ENCODE results near the gene RAB5B. TPM values are rescaled to one million over a fixed set of nuclear protein-coding genes. Genes with fewer than 3 reads are reported as not detected.

Gene RAB5B, protein sequence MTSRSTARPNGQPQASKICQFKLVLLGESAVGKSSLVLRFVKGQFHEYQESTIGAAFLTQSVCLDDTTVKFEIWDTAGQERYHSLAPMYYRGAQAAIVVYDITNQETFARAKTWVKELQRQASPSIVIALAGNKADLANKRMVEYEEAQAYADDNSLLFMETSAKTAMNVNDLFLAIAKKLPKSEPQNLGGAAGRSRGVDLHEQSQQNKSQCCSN
- total RNA-seq = 51.4 TPM

DNA sequence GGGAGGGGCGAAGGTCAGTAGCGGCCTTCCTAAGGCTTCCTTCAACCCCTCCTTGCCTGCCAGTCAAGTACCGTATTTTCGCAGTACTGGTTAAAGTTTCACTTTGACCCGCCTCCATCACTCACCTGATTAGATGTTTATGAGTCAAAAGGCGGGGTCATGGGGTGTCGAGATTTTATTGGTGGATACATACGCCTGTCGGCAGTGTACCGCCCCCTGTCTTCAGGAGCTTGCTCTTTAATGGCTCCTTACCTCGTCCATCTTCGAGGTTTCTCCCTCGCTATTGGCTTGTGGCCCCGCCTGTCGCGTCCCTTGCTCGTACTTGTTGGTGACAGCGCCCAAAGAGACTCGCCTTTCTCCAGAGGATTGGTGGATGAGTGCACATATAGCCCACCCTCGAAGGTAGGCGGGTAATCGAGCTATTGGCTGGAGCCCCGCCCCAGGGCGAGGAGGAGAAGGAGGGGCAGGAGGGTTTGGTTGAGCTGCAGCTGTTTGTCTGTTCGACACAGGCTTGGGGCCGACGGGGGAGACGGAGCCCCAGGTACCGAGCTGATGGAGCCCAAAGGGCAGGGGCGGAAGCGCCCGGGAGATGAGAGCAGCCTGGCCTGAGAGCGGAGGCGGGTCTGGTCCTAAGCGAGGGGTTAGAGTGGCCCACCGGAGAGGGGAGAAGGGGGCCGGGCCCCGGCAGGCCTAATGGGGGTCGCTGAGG lies at the start of gene RAB5B:
Gene RAB5B, plus strand, starts transcription at position 480 of the 709 bp plus-strand sequence. CDS start 12,883 bp downstream, outside the sequence.
- DNase-seq = peak; percentile 100

DNA sequence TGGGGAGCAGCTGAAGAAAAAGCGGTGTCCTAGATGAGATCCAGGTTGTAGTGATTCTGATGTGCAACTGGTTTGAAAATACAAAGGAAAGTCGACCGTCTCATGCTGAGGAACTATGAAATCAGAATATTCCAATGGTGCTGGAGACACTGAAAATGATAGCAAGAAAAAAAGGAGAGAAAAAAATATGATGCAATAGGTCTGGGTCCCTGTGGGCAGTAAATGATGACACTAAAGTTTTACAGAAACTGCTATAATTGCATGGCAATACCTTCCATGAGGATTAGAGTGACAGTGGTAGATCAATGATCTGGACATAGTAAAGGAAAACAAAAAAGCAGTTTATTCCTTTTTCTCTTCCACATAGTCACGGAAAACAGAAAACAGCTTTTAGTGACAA lies 48.5 kb upstream of the RAB5B start:
- no peak for DNase-seq

DNA sequence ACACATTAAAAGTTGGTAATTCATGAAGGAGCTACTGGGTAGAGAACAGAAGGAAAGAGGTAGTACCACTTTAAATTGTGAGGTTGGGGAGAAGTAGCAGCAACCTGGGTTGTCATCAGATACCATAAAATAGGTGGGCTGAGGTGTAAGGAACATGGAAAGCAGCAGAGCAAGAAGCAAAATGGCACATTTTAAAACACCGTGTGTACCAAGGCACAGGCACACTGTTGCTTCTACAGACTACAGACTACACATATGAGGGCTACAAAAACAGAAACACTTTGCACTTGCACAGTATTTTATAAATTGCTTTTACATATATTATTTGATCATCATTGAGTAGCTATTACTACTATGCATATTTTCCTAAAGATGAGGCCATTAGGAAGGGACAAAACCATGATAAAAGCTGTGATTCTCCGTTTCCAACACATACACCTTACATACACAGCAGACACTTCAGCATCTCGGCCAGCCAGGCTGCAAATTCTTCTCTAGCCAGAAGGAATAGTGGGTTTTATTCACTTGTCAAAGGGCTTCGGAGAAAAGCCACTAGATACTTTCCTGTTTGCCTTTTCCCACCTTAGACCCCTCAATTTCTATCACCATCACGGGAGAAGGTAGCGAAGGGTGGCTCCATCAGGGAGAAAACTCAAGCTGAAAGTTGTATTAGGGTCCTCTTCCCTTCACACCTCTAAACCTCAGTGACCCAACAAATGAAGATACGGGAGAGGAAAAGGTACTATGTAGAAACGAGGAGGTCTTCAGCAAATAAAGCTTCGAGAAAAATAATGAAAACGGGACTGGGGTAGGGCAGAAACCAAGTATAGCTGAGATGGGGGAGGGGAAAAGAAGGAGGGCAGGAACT lies 47.8 kb upstream of the RAB5B start:
- DNase-seq = no peak

DNA sequence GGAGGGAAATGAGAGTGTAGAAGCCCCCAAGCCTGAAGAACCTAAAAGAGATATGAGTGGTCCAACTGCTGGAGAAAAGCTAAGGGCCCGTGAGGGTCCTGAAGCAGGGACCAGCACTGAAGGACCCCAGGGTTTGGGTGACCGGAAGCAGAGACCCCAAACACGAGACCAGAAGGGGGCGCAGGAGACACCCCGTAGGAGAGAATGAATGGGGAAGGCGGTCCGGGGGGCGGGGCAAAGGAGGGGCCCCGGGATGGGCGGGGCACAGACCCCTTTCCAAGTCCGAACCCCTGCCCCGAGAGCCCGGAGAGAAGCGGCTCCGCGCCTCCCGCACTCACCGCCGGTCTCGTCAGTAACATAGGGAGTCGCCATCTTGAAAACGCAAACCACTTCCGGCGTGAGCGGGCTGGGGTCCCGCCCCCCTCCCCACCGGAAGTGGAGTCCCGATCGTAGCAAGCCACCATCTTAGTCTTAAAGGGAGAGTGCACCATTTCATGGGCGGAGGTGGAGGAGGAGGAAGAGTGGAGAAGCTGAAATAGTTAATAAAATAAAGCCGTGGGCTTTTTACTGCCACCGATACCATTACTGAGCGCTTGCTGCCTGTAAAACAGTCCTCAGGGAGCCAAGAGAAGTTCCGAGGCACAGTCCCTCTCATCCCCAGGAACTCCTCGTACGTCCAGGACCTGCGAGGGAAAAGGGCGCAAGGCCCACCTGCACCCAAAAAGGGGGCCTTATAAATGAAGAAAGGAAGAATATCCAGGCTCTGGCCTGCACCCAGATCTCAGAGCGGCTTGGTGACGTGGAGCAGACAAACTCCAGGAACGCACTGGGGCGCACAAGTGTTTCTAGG lies 46.9 kb upstream of the RAB5B start:
- peak; percentile 96 for DNase-seq

DNA sequence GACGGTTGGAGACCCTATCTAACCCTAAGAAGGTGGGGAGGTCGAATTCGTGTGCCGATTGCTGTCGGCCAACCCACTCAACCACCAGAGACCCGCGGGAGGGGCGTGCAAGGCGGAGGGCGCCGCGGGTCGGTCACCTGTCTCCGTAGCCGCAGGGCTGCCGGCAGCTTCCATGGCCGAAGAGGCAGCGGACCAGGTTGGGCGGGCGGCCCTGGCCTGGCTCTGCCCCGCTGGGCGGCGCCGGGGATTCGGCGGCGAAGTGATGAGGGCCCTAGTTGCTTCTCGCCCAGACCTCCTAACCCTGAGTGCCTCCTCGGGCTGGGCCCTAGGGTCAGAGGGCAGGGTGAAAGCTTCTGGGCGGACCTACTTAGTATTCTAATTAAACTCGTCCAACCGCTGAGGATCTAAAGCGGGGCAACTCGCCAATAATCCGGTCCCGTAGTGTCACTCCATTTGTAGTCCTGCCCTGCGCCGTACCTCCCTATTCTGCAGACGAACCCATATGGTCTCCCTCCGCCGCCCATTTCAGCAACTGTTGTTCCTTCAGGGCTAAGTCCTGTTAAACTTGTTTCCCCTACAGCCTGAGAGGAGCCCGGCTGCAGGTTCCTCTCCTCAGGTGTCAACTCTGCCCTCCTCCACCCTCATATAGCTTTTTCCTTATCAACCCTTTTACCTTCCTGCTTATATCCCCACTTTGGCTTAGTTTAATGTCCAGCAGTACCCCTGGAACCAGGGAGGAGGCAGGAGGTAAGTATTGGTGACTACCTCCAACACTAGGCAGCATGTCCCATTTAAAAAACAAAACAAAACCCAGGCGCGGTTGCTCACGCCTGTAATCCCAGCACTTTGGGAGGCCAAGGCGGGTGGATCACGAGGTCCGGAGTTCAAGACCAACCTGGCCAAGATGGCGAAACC lies 46.0 kb upstream of the RAB5B start, which contains the start of gene PYM1:
Gene PYM1, minus strand, starts transcription at position 307 of the 915 bp plus-strand sequence. Its CDS starts 133 bp downstream, at position 174.
- DNase-seq = peak; percentile 63

DNA sequence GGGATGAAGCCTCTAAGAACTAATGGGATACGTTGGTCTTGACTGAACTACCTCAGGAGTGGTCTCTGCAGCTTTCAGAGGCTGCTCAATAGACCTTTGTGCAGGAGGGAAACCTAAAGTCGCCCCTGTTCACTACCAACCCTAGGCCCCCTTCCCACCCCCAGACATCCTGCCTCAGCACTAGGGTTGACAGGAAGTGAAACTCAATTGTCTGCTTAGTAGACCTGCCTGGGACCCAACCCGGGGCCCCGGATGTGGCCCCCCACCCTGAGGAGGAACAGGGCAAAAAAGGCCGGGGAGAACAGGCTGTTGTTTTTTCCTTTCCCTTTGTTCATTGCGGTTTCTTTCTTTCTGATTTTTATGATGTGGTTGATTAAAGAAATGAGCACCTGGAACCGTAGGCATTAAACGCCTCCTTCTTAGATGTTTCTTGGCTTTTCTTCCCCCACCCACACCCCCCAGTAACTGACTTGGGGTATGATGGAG lies 44.5 kb upstream of the RAB5B start:
- no peak for DNase-seq

DNA sequence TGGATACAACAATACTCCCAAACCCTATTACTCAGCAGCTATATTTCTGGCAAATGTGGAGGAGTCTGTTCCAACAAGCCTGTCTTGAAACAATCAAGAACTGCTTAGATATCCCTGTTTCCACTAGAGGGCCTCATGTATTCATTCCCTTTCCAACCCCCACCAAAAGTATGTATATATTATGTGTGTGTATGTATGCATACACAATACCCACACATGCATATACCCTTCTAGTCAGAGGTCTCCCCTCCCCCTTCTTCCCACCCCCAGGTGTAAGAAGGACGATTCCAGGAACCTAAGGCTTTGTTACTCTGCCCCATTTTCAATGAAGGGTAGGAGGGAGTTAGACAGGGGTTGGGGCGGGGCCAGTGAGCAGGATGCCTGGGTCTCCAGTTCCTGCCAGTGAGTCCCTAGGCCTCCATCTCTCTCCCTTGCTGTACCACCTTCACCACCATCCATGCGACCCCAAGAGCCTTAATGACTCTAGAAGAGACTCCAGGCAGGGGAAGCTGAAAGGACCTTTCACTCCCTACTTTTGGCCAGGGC lies 43.0 kb upstream of the RAB5B start, which contains the start of gene DGKA:
Gene DGKA, plus strand, starts transcription at position 392 of the 546 bp plus-strand sequence. CDS start 5,342 bp downstream, outside the sequence.
- peak; percentile 92 for DNase-seq

DNA sequence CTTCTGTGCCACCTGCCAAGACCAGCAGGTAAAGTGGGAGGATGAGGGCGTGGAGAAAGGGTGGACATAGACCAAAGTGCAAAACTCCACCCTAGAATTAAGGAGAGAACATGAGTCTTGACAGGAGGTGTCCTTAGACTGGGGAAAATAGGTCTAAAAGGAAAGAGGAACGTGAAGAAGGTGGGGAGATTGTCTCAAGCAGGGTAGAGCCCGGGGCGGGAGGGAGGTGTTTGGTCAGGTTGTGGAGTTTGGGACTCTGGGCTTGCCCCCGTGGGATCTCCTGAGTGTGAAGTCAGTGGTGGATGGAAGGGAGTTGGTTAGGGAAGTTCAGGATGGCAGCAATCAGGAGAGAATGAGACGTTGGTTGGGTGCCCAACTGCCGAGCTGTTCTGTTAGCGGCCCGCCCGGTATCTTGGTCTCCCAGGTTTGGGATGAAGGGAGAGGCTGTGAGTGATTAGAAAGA lies 42.5 kb upstream of the RAB5B start:
- DNase-seq = no peak

DNA sequence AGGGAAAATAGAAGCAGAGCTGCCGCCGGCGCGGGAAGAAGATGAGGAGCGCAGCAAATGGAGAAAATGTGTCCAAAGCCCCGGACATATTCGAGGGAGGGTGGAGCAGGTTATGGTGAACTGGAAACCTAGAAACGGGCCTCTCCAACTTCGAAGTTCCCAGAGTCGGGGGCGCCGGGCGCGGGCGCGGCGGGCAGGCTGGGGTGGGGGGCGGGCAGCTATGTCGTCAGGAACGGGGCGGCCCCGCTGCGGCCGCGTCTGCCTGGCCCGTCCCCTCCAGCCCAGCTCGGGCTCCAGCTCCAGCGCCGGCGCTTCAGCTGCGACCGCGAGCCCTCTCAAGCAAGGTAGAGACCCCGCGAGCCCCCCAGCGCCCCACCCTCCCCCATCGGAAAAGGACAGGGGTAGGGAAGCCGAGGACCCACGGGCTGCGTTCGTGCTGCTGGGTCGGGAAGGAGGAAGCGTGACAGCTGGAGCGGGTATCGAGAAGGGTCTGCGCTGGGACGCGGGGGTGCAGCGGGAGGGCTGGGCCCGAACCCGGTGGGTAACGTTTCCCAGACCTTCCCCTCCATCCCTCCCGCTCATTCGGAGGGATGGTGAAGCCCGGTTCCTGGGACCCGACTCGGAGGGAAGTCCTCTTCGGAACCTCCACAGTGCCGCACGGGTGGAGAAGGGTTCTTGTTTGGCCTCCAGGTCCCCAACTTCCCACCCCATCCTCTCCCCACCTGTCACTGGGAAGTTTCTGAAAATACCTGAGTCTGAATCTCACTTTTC lies 41.9 kb upstream of the RAB5B start:
- peak; percentile 41 for DNase-seq

DNA sequence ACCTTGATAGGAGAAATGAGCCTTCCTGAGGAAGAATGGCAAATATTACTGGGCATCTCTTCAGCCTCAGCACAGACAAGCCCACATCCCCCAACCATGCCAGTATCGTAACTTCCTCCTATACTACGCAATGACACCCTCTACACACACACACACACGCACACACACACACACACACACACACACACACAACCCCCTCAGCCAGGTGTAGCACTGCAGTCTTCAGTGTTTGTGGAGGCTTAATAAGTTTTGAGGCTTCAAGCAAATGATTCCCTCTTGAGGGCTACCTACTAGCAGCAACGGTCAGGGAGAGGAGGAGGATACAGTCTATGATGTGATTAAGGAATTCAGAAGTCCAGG lies 41.3 kb upstream of the RAB5B start:
- DNase-seq = peak; percentile 29

DNA sequence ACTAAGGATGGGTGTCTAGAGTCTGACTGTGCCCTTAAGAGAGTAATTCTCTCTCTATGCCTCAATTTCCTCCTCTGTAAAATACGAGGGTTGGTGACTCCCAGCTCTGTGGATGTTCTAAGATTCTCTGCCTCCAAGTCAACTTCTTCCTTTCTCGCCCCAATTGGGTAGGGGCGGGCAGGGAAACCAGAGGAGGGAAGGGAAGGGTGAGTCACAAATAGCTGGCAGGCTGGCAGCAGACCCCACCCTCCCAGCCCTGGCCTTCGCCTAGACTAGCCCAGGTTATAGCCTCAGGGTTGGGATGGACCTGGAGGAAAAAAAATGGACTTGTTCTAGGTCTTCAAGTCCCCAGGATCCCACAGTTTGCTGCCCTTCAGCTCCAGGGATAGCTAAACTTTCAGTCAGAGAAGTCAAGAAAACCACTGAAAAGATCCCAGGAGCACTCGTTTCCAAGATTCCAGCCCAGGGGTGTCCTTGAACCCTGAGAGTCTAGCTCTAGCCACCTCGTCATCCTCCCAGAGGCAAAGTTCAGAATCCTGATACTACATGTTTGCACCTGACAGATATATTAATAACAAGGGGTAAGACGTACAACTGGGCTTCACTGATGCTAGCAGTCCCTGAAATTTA lies 40.6 kb upstream of the RAB5B start:
- DNase-seq = no peak

DNA sequence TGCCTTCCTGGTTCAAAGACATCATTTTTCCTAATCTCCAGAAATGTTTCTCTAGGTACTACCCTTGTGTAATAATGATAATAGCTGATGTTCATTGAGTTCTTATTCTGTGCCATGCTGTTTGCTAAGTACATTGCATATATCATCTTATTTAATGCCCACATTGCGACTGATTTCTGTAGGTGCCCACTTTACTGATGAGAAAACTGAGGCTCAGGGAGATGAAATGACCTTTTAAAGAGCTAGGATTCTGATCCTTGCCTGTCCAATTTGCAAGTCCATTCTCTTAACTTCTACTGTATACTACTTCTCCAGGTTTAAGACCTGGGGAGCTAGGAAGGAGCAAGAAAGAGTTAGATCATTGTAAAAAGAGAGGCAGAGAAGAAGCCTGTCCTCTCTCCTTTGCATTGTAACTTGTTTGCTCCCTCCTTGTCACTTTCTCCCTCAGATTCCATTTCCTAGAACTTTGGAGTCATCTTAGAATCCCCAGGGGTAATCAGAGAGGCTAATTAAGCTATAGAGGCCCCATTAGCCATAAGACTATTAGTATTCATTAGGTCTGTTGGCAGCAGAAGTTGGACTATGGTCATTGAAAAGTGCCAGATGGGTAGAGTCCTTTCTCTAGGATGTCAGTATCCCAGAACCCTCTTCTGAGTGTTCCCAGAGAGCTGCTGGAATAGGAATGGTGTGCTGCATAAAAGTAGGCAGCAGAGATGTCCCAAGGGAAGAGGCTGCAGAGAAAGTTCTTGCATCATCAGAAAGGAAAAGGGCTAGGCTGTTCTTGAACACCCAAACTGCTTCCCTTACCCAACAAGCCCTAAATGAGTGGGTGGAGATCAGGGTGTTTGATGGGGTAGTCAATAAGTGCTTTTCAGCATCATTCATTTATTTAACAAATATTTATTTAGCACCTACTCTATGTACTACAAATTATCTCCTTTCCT lies 39.8 kb upstream of the RAB5B start:
- no peak for DNase-seq

DNA sequence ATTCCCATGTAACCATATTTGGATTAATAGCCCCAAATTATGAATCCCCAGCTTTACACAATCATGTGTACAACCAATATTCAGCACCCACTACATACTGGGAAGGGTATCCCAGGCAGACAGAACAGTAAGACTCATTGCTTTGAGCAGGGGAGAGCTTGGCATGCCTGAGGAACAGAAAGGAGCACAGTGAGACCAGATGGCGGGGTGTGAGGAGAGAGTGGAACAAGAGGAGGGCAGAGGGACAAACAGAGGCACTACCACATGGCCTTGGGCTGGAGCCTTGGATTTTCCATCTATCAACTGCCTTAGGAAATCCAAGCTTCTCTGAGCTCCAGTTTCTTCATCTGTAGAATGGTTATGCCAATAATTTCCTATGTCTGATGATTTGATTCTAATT lies 39.1 kb upstream of the RAB5B start:
- DNase-seq = no peak

DNA sequence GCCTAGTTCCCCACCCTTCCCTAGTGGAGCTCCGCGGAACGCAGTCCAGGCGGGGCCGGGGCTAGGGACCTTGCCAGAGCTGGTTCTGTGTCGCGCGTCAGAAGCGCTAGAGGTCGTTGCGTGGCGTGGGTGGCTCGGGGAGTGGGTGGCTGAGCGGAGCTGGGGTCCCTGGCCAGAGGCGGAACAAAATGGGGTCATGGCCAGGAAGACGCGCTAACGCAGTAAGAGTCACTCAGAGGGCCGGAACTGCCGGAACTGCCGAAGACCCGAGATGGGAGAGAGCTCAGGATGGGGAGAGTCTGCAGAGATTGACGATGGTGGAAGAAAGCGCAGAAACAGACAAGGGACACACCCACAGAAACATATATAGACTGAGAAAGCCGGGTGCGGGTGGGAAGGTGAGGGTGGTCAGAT lies 38.1 kb upstream of the RAB5B start:
- no peak for DNase-seq

DNA sequence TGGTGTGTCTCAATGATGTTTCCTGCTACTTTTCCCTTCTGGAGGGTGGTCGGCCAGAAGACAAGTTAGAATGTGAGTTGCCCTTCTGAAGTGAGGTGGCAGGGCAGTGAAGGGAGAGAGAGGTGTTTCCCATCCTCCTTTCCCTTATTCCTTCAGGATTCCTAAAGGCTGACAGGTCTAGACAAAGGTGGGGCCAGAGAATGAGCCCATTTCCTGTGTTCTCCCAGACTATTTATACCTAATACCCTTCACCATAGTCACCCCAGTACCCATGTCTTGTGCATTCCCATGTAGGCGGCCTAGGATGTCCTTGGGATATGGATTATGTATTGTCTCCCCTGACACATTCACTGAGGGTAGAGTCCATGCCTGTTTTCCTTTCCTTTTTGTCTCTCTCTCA lies 35.9 kb upstream of the RAB5B start:
- DNase-seq = no peak

DNA sequence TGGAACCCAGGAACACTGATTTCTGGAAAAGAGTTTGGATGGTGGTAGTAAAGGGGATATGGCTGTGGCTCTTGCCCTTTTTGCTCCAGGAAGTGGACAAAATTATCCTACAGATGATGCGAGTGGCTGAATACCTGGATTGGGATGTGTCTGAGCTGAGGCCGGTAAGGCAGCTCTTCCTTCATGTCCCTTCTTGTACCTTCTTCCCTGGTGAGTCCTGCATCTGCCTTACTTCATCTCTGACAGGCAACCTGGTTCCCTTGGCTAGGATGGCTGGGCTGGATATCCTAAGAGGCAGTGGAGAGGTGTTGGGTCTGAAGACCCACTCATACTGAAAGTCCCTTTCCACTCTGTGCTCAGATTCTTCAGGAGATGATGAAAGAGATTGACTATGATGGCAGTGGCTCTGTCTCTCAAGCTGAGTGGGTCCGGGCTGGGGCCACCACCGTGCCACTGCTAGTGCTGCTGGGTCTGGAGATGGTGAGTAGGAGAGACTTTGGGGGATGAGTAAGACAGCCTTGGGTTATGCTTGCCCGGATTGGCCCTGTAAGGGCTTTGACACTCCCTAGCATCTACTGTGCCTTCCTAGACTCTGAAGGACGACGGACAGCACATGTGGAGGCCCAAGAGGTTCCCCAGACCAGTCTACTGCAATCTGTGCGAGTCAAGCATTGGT lies 34.9 kb upstream of the RAB5B start:
- DNase-seq = no peak
